ENCODE results near the gene CLIC6. TPM values are rescaled to one million over a fixed set of nuclear protein-coding genes. Genes with fewer than 3 reads are reported as not detected.

Gene CLIC6
- total and polyA plus RNA-seq, 2 of the 4 experiments (the other 2 are of a cell fraction), result not detected

GRCh38 chr21:34621434-34622350 lies 47.1 kb upstream of the CLIC6 start (continued):
- TF ChIP-seq FOS (IDR thresholded peaks at IDR 0.05; ENCODE audit: low read depth, low read length), result no peak
- TF ChIP-seq CHD1 (IDR thresholded peaks at IDR 0.05; ENCODE audit: low read depth, low read length), result no peak

DNA sequence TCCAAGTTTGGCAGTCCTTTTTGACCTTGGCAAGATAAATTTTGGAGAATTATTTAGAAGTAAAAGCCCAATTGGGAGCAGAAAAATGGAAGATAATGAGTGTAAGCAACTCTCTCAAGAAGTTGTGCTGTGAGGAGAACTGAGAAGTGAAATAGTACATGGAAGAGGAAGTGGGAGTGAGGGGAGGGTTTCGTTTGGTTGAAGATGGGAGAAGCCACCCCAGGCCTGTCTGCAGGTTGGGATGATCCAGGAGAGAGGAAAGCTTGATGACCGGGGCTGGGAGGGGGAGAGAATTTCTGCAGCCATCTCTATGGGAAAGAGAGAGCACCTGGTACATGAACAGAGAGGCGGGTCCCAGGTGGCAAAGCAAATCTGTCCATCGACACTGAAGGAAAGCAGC lies 45.3 kb upstream of the CLIC6 start:
- no peaks in the 10 kb centered on the region for H3K4me1 ChIP-seq (ENCODE audit: control insufficient read depth, insufficient read depth, low read length)
- H2BK15ac ChIP-seq (ENCODE audit: low read depth, low read length), result no peak overlapping the region
- H3K4me3 ChIP-seq (ENCODE audit: insufficient read depth, low read depth, low read length), result no peak overlapping the region
- intact Hi-C loops (cut with micrococcal nuclease), result no loop called here
- H4K20me1 ChIP-seq (ENCODE audit: insufficient read depth, low read length), result no peaks in the 10 kb centered on the region
- no peak overlapping the region for H3K56ac ChIP-seq (ENCODE audit: extremely low read depth, insufficient read depth, low read length)
- no peak overlapping the region for H3K4me2 ChIP-seq (ENCODE audit: low read depth, low read length)
- H2BK5ac ChIP-seq (ENCODE audit: low read depth, low read length, poor library complexity, severe bottlenecking), result no peak overlapping the region
- no peak overlapping the region for H3K18ac ChIP-seq (ENCODE audit: low read depth, low read length)
- ChIA-PET CTCF (no interaction called here), POLR2A (ENCODE audit: unreplicated experiment) (no interaction called here)
- H2BK120ac ChIP-seq (ENCODE audit: low read depth, low read length), result no peak overlapping the region
- H3K9me3 ChIP-seq (ENCODE audit: control insufficient read depth, insufficient read depth, low read length), result peaks cover 2% of the 10 kb centered on the region; the same call in 1 of the 2 replicates
- no peak for DNase-seq
- no peak overlapping the region for H2AK9ac ChIP-seq (replicated peaks; ENCODE audit: low read depth, low read length, poor library complexity)
- H2BK20ac ChIP-seq (ENCODE audit: low read depth, low read length), result no peak overlapping the region
- no peak overlapping the region for H3K14ac ChIP-seq (replicated peaks; ENCODE audit: low read depth, low read length)
- dilution Hi-C loops (cut with HindIII; ENCODE audit: low sequenced_read_pairs, unreplicated experiment), result no loop called here
- no peak overlapping the region for H3K9ac ChIP-seq (ENCODE audit: low read depth, low read length)
- H3K27me3 ChIP-seq (ENCODE audit: control insufficient read depth, insufficient read depth, low read length), result peaks cover 48% of the 10 kb centered on the region
- no peak overlapping the region for H3K23ac ChIP-seq (ENCODE audit: low read depth, low read length)
- H4K8ac ChIP-seq (ENCODE audit: low read depth in 2 of 2, low read length in 2 of 2), result no peak overlapping the region
- no peaks in the 10 kb centered on the region for H3K79me1 ChIP-seq (ENCODE audit: low read depth in 1 of 2, low read length in 2 of 2)
- no peaks in the 10 kb centered on the region for H3K9me1 ChIP-seq (ENCODE audit: insufficient read depth, low read length)
- H2AK5ac ChIP-seq (ENCODE audit: low read depth, low read length), result no peak overlapping the region
- BruUV-seq (replicated peaks), result no TSS peak
- no peak overlapping the region for H3K27ac ChIP-seq (ENCODE audit: insufficient read depth, low read length)
- in situ Hi-C loops (cut with MboI; ENCODE audit: low sequenced_read_pairs), result loop anchor here (25.0 kb wide), 1 partner anchor 711 kb away; the partner anchor contains the start of gene ATP5PO
- H3K4ac ChIP-seq (ENCODE audit: low read depth, low read length), result no peak overlapping the region
- H3K36me3 ChIP-seq (ENCODE audit: control insufficient read depth, insufficient read depth, low read length), result no peaks in the 10 kb centered on the region
- WGBS, 2 experiments (ENCODE audit: extremely low coverage in 2 of 2, insufficient read length in 1 of 2), result 72% methylated on average over 3 of the region's 4 CpGs; no CpG with 5 or more reads in 1 of the 2 experiments
- H4K5ac ChIP-seq (ENCODE audit: low read depth, low read length), result no peak overlapping the region
- ATAC-seq (ENCODE audit: low read depth), result no peak
- no peak overlapping the region for H2AFZ ChIP-seq (replicated peaks; ENCODE audit: low read length, poor library complexity)
- H4K91ac ChIP-seq (ENCODE audit: insufficient read depth, low read depth, low read length), result no peak overlapping the region
- TF ChIP-seq MAFK (IDR thresholded peaks at IDR 0.05; ENCODE audit: low read depth, low read length) (no peak), RAD21 (IDR thresholded peaks at IDR 0.05; ENCODE audit: low read length) (no peak), POLR2A (IDR thresholded peaks at IDR 0.05; ENCODE audit: low read depth, low read length) (no peak), RFX5 (IDR thresholded peaks at IDR 0.05; ENCODE audit: low read depth, low read length) (no peak), CHD1 (IDR thresholded peaks at IDR 0.05; ENCODE audit: low read depth, low read length) (no peak), MXI1 (IDR thresholded peaks at IDR 0.05; ENCODE audit: borderline replicate concordance, low read depth, low read length) (no peak), FOS (IDR thresholded peaks at IDR 0.05; ENCODE audit: low read depth, low read length) (no peak), ELK1 (IDR thresholded peaks at IDR 0.05; ENCODE audit: borderline replicate concordance, low read depth, low read length) (no peak), CEBPB (IDR thresholded peaks at IDR 0.05; ENCODE audit: low read depth, low read length) (no peak), BHLHE40 (IDR thresholded peaks at IDR 0.05; ENCODE audit: low read depth, low read length) (no peak), NFE2L2 (IDR thresholded peaks at IDR 0.05; ENCODE audit: low read depth, low read length) (no peak), SMC3 (IDR thresholded peaks at IDR 0.05; ENCODE audit: low read depth, low read length) (no peak), RCOR1 (IDR thresholded peaks at IDR 0.05; ENCODE audit: insufficient replicate concordance, low read length) (no peak)
- TF ChIP-seq, protein P1, sequence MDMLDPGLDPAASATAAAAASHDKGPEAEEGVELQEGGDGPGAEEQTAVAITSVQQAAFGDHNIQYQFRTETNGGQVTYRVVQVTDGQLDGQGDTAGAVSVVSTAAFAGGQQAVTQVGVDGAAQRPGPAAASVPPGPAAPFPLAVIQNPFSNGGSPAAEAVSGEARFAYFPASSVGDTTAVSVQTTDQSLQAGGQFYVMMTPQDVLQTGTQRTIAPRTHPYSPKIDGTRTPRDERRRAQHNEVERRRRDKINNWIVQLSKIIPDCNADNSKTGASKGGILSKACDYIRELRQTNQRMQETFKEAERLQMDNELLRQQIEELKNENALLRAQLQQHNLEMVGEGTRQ (IDR thresholded peaks at IDR 0.05; ENCODE audit: low read depth, low read length), result no peak

Data from IMR-90 (cell line).